GM12875 (cell line): ENCODE measurements around the gene VSX2.
A peak's percentile ranks its signal among the peaks of the same experiment; 100 is the strongest.

Experiments used
- H3K4me3 ChIP-seq: one replicate; pipeline ENCODE4 v1.5.1; 2011; ENCODE audit warnings: low read depth, low read length, control low read depth
- TF ChIP-seq, protein P1 (sequence below): IDR thresholded peaks from 2 replicates; pipeline ENCODE4 v1.5.1; 2011; ENCODE audit warnings: low read depth, mild to moderate bottlenecking, control low read depth, inconsistent platforms, low read length, moderate library complexity, borderline replicate concordance; ENCODE audit not compliant: insufficient read depth

VSX2 gene

DNA sequence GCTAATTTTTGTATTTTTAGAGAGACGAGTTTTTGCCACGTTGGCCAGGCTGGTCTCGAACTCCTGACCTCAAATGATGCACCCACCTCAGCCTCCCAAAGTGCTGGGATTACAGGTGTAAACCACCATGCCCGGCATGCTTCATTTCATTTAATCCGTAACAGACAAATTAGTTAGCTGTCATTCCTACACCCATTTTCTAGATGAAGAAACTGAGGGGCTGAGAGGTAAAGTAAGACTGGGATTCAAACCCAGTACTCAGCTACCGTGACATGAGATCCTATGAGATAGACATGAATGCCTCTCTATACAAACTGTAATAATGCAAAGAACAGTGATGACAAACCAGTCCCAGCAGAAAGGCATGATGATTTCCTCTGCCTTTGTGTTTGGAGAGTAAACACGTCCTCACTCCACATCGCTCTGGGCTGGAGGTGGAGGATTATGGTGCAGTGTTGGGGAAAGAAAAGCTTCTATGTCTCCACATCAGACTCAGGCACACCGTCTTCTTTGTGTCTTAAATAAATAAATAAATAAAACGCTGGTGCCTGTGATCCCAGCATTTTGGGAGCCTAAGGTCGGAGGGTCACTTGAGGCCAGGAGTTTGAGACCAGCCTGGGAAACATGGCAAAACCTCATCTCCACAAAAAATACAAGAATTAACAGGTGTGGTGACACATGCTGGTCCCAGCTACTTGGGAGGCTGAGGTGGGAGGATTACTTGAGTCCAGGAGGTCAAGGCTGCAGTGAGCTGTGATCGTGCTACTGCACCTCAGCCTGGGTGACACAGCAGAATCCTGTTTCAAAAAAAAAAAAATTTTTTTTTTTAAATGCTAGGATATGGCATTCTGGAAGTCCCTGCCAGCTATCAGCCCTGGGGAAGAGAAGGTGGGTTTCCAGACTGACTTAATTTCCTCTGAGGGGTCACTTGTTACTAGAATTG, 10.5 kb downstream of the VSX2 start:
- TF ChIP-seq, protein P1, sequence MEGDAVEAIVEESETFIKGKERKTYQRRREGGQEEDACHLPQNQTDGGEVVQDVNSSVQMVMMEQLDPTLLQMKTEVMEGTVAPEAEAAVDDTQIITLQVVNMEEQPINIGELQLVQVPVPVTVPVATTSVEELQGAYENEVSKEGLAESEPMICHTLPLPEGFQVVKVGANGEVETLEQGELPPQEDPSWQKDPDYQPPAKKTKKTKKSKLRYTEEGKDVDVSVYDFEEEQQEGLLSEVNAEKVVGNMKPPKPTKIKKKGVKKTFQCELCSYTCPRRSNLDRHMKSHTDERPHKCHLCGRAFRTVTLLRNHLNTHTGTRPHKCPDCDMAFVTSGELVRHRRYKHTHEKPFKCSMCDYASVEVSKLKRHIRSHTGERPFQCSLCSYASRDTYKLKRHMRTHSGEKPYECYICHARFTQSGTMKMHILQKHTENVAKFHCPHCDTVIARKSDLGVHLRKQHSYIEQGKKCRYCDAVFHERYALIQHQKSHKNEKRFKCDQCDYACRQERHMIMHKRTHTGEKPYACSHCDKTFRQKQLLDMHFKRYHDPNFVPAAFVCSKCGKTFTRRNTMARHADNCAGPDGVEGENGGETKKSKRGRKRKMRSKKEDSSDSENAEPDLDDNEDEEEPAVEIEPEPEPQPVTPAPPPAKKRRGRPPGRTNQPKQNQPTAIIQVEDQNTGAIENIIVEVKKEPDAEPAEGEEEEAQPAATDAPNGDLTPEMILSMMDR, result no peak
- H3K4me3 ChIP-seq, result no peak overlapping the region

DNA sequence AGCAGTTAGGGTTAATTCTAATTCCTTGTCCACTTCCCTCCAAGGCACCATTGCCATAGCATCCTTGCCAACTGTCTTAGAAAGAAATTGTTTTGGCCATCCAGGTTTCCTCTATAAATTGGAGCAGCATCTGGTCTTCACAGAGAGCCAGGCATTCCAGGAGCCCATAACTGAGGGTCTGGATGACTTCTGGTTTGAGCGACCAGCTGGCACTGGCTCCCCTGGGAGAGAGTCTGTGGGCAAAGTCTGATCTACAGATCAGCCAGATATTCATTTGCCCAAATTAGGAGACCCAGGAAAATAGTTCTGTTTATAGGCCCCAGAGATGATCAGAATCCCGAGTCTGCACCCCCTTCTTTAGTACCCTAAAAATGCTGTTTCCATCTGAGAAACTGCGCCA, 16.0 kb downstream of the VSX2 start:
- TF ChIP-seq, protein P1, result no peak

DNA sequence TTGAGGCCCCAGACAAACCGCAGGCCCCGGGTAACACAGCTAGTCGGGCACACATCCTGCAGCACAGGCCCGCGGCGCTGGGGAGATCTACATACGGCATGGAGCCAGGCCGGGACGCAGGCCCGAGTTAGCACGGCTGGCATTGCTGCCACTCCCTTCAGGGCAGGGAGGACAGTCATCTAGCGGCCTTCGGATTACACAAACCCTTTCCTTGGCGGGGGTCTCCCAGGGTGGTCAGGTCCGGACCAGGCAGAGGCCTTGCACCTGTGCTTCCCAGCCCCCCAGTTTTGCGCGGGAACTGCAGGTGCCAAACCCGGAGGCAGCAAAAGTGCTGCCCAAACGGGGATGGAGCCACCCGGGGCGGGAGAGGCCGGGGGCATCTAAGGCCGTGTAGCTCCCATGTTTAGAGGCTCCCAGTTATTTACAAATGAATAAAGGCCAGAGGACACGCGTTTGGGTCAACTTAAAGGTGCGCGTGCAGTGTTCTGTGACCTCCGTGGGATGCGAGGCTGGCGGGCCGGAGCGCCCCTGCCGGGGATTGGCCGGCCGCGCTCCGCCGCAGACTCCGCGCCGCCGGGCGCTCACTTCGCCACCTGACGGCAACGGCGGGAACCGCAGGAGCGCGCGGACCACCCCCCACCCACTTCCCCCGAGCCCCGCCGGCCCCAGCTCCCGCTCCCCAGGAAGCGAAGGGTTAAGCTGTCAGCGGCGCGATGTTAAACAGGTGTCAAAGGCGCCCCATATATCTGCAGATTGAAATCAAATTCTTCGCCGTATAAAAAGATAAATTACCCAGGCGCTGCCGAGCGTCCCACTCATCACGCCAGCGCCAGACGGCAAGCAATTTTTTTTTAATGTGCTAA, 18.1 kb downstream of the VSX2 start:
- TF ChIP-seq, protein P1, result peak; percentile 95
- peak overlapping the region; percentile 33 for H3K4me3 ChIP-seq

More for the DNA sequence above, 16.0 kb downstream of the VSX2 start:
- H3K4me3 ChIP-seq, result no peak overlapping the region

DNA sequence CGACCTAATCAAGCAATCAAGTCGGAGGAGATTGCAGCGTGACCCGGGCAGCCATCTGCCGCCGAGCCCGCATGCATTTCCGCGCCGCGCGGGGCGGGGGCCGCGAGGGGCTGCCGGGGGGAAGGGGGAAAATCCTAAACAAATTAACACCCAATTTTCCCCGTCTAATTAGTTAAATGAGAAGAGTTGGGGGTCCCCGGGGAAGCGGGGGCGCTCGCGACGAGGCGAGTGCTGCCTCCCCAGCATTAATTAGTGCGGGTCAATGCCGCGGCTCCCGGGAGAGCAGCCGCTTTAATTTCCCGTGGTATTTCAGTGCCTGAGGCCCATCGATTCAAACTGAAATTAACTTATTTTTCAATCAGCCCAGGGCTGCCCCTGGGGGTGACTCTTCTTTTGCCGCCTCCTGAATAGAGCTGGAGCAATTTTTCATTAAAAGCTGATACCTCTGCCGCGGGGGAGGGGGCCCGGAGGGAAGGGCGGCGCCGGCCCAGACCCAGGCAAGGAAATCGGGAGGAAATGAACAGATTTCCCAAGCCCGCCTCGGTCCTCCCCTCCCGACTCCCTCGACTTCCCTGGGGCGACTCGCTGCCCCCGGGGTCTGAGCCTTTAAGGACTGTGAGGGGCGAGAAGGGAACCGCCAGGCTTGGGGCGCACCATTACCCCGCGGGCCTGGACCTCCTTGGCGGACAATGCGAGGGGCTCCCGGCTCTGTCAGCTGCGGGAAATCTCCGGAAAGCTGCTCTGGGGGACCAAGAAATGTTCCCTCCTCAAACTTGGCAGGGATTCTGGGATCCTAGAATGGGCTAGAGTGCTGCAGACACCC, 18.9 kb downstream of the VSX2 start:
- H3K4me3 ChIP-seq, result peak overlapping the region; percentile 33

DNA sequence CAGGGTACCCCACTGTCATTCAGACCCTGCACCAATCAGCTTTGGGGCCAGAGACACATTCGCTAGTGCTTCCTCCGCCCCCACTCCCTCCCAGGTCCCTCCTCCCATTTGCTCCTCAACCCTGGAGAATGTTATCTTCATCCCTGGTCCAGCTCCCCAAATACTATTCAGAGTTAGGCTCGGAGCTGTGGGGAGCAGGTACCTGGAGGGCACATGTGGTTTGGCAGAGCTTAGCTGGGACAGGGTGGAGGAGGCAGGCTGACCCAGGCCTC, 19.5 kb downstream of the VSX2 start:
- H3K4me3 ChIP-seq, result no peak overlapping the region
- TF ChIP-seq, protein P1, result no peak

More for the DNA sequence above, 18.9 kb downstream of the VSX2 start:
- TF ChIP-seq, protein P1, result no peak

DNA sequence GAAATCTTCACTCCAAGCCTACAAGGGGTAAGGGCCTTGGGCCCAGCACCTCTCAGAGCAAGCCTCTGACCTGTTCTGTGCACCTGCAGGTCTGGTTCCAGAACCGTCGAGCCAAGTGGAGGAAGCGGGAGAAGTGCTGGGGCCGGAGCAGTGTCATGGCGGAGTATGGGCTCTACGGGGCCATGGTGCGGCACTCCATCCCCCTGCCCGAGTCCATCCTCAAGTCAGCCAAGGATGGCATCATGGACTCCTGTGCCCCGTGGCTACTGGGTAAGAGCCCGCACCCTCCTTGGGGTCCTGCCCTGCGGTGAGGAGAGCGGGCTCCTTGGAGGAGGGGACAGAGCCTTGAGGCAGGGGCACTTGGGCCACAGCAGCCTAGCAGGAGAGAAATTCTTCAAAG, 20.3 kb downstream of the VSX2 start:
- H3K4me3 ChIP-seq, result no peak overlapping the region
- TF ChIP-seq, protein P1, result no peak
